ENCODE data around the gene C1orf52. TPM values are rescaled to one million over a fixed set of nuclear protein-coding genes. Genes with fewer than 3 reads are reported as not detected.

The C1orf52 gene
- total and polyA plus RNA-seq, 2 of the 13 experiments (the other 11 are each of a cell fraction or from before 2014, with no cell fraction given) = 19.4 to 27.4 TPM

- TF ChIP-seq ZMYM4 (CRISPR knock-in tag; IDR thresholded peaks at IDR 0.05) (peak; percentile 67), ERF (CRISPR knock-in tag; IDR thresholded peaks at IDR 0.05) (0 out of 2 replicates have a peak, but pooled peaks have one; percentile 33), MTA1 (CRISPR knock-in tag; IDR thresholded peaks at IDR 0.05; ENCODE audit: borderline replicate concordance) (no peak), STAG1 (CRISPR knock-in tag; IDR thresholded peaks at IDR 0.05) (peak; percentile 99), ZSCAN21 (CRISPR knock-in tag; IDR thresholded peaks at IDR 0.05; ENCODE audit: borderline replicate concordance) (no peak), ZNF431 (CRISPR knock-in tag; IDR thresholded peaks at IDR 0.05; ENCODE audit: borderline replicate concordance, low read depth) (no peak), NFKBIZ (CRISPR knock-in tag; IDR thresholded peaks at IDR 0.05) (no peak), SOX6 (IDR thresholded peaks at IDR 0.05) (no peak), SOX6 (CRISPR knock-in tag; IDR thresholded peaks at IDR 0.05) (peak; percentile 55), MAX (IDR thresholded peaks at IDR 0.05) (no peak), ZFX (CRISPR knock-in tag; IDR thresholded peaks at IDR 0.05; ENCODE audit: low read depth) (peak; percentile 66), ZFYVE20 (CRISPR knock-in tag; IDR thresholded peaks at IDR 0.05; ENCODE audit: borderline replicate concordance, low read depth) (no peak), ZNF761 (CRISPR knock-in tag; conservative IDR thresholded peaks at IDR 0.05) (0 out of 2 replicates have a peak, but pooled peaks have one; percentile 50), HOMEZ (CRISPR knock-in tag; IDR thresholded peaks at IDR 0.05; ENCODE audit: low read depth) (peak; percentile 57; the same call in 1 of the 2 replicates), ZNF367 (CRISPR knock-in tag; IDR thresholded peaks at IDR 0.05; ENCODE audit: borderline replicate concordance) (no peak), RXRB (CRISPR knock-in tag; IDR thresholded peaks at IDR 0.05; ENCODE audit: borderline replicate concordance) (peak; percentile 33; the same call in 1 of the 2 replicates), NRL (CRISPR knock-in tag; IDR thresholded peaks at IDR 0.05; ENCODE audit: borderline replicate concordance) (no peak), ZNF768 (CRISPR knock-in tag; IDR thresholded peaks at IDR 0.05) (peak; percentile 50; the same call in 1 of the 2 replicates), IRF9 (CRISPR knock-in tag; IDR thresholded peaks at IDR 0.05; ENCODE audit: borderline replicate concordance) (no peak), HOXA5 (CRISPR knock-in tag; IDR thresholded peaks at IDR 0.05) (no peak), PAX8 (CRISPR knock-in tag; IDR thresholded peaks at IDR 0.05; ENCODE audit: borderline replicate concordance) (no peak), TIGD3 (CRISPR knock-in tag; IDR thresholded peaks at IDR 0.05; ENCODE audit: borderline replicate concordance) (no peak), ZNF317 (CRISPR knock-in tag; IDR thresholded peaks at IDR 0.05) (0 out of 2 replicates have a peak, but pooled peaks have one; percentile 27), ZNF780A (CRISPR knock-in tag; IDR thresholded peaks at IDR 0.05) (0 out of 2 replicates have a peak, but pooled peaks have one; percentile 36), CEBPG (CRISPR knock-in tag; IDR thresholded peaks at IDR 0.05) (0 out of 2 replicates have a peak, but pooled peaks have one; percentile 6), ZNF790 (CRISPR knock-in tag; IDR thresholded peaks at IDR 0.05; ENCODE audit: borderline replicate concordance) (no peak)
Observed at GRCh38 chr1:85307987-85308832, 48.7 kb upstream of the C1orf52 start (continued).

Measured in HepG2 (cell line).